22Rv1 (cell line): Measurements from ENCODE around the gene HEG1.

ENCODE experiments used
- CTCF ChIP-seq: fragments of 450-650 bp; IDR thresholded peaks from 2 replicates; pipeline ENCODE4 v1.5.1; 2017; ENCODE audit warnings: mild to moderate bottlenecking
- ZFX ChIP-seq: fragments of 450-650 bp; IDR thresholded peaks from 2 replicates; pipeline ENCODE4 v1.6.1; 2017; ENCODE audit warnings: antibody characterized with exemption, borderline replicate concordance

- TF ChIP-seq CTCF (no peak), ZFX (no peak)
These were observed 114.0 kb downstream of the HEG1 start for GRCh38 chr3:124941771-124942170.
